ENCODE measurements around the gene SLC25A38.

SLC25A38 gene

GRCh38 chr3:39378088-39378487 lies 5.1 kb upstream of the SLC25A38 start:
- DNase-seq: no peak

- no peak for DNase-seq
Measured at GRCh38 chr3:39378957-39379777, 4.0 kb upstream of the SLC25A38 start.

- no peak for DNase-seq
Measured at GRCh38 chr3:39379778-39380155, 3.4 kb upstream of the SLC25A38 start.

- no peak for DNase-seq
Measured at GRCh38 chr3:39381432-39381831, 1.7 kb upstream of the SLC25A38 start.

- no peak for DNase-seq
Measured at GRCh38 chr3:39383881-39384664, 903 bp downstream of the SLC25A38 start.

GRCh38 chr3:39384665-39385000 lies 1.5 kb downstream of the SLC25A38 start:
- no peak for DNase-seq

- DNase-seq: no peak
Measured at GRCh38 chr3:39385456-39386090, 2.4 kb downstream of the SLC25A38 start.

- no peak for DNase-seq
Measured at GRCh38 chr3:39386318-39386717, 3.1 kb downstream of the SLC25A38 start.

GRCh38 chr3:39387411-39387975 lies 4.3 kb downstream of the SLC25A38 start:
- no peak for DNase-seq

GRCh38 chr3:39388153-39388552 lies 5.0 kb downstream of the SLC25A38 start:
- DNase-seq: no peak

GRCh38 chr3:39388741-39389248 lies 5.6 kb downstream of the SLC25A38 start:
- no peak for DNase-seq

GRCh38 chr3:39390181-39390580 lies 7.0 kb downstream of the SLC25A38 start:
- DNase-seq: no peak

- DNase-seq: no peak
Measured at GRCh38 chr3:39396690-39397089, 13.5 kb downstream of the SLC25A38 start.

- no peak for DNase-seq
Measured at GRCh38 chr3:39398700-39399099, 15.5 kb downstream of the SLC25A38 start.

GRCh38 chr3:39401983-39402382 lies 18.8 kb downstream of the SLC25A38 start:
- no peak for DNase-seq

GRCh38 chr3:39404943-39405686 lies 21.9 kb downstream of the SLC25A38 start:
- DNase-seq: no peak

- no peak for DNase-seq
Measured at GRCh38 chr3:39405687-39406367, 22.7 kb downstream of the SLC25A38 start.

GRCh38 chr3:39406368-39407258 lies 23.4 kb downstream of the SLC25A38 start, which contains the start of gene RPSA:
Gene RPSA (plus strand): TSS chr3:39406720. CDS start chr3:39407654, 934 bp downstream.
- DNase-seq: peak; percentile 92

GRCh38 chr3:39407259-39407629 lies 24.1 kb downstream of the SLC25A38 start:
- peak; percentile 5 for DNase-seq

GRCh38 chr3:39407773-39408492 lies 24.8 kb downstream of the SLC25A38 start:
- DNase-seq: no peak
